Left ventricle myocardium inferior (tissue), 1 donor: ENCODE results near the gene KAZALD1. TPM values are rescaled to one million over a fixed set of nuclear protein-coding genes. Genes with fewer than 3 reads are reported as not detected.

Experiments used
- DNase-seq: peaks from one replicate; pipeline ENCODE4 v3.0.0-alpha.2; 2020
- H3K27ac ChIP-seq: fragments of 200-600 bp; replicated peaks from 2 replicates; pipeline ENCODE4 v1.8.0; 2021
- H3K27me3 ChIP-seq: fragments of 200-600 bp; 2 replicates; pipeline ENCODE4 v1.8.0; 2021; ENCODE audit warnings: low read depth
- H3K36me3 ChIP-seq: fragments of 200-600 bp; 2 replicates; pipeline ENCODE4 v1.8.0; 2021
- H3K4me1 ChIP-seq: fragments of 200-600 bp; 2 replicates; pipeline ENCODE4 v1.8.0; 2021
- H3K4me3 ChIP-seq: fragments of 200-600 bp; 2 replicates; pipeline ENCODE4 v1.8.0; 2021; ENCODE audit warnings: mild to moderate bottlenecking, moderate library complexity
- H3K9me3 ChIP-seq: fragments of 200-600 bp; replicated peaks from 2 replicates; pipeline ENCODE4 v1.8.0; 2021
- CTCF ChIP-seq: fragments of 200-600 bp; IDR thresholded peaks from 2 replicates; pipeline ENCODE4 v1.8.0; 2021; ENCODE audit warnings: antibody characterized with exemption, mild to moderate bottlenecking, borderline replicate concordance
- intact Hi-C: fragments of 100-400 bp; cut with micrococcal nuclease; formaldehyde crosslinking; loops from one replicate; pipeline ENCODE4 v1.11.0; 2022
- total RNA-seq: library from RNA; stranded (reverse); fragmentation: NEBNext Ultra II Directional; extraction: Animal tissue kit (Norgen Biotek cat#: 25700); gene quantifications from one replicate; pipeline ENCODE4 v1.2.1, GENCODE V29; 2021
- donor health status: DM: no; HTN: yes; CAD: no; lungs with severe emphysema.

KAZALD1 gene
- total RNA-seq, 1 donor from 2014 or later: 5.1 TPM

DNA sequence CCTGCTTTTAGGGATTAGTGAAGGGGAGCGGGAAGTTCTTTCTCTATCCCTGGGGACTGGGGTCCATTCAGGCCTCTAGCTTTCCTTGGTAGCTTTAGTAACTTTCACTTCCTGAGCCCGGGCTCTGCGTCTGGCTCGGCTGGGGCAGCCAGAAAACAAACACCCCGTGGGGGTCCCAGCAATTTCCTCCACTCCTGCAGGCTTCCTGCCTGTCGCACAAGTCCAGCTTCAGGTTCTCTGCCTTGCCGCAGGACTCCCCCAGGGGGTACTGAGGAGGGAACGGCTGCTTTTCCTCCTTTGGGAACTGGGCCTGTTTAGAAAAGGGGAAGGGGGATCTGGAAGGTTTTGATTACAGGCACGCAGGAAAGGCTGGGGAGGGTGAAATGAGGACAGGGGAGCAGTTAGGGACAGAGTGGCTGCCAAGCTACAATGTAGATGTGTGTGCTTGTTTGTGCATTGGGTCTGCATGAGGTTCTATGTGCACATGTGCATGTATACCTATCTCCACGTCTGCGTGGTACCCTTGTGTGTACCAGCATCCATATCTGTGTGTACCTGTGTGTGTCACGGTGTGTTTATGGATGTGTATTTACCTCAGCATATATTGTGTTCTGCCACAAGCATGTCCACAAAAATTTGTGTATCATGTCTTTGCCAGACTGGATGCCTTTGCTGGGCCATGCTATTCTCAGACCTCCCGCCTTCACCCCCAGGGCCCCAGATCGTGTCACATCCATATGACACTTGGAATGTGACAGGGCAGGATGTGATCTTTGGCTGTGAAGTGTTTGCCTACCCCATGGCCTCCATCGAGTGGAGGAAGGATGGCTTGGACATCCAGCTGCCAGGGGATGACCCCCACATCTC lies 2.0 kb downstream of the KAZALD1 start:
- no peak for TF ChIP-seq CTCF
- intact Hi-C loops: no loop called here
- Histone ChIP-seq H3K27ac (peak overlapping the region; percentile 99), H3K27me3 (peaks cover 40% of the 10 kb centered on the region), H3K9me3 (no peaks in the 10 kb centered on the region), H3K36me3 (no peaks in the 10 kb centered on the region), H3K4me1 (peaks cover 84% of the 10 kb centered on the region), H3K4me3 (peak overlapping the region; percentile 88)
- DNase-seq: no peak

DNA sequence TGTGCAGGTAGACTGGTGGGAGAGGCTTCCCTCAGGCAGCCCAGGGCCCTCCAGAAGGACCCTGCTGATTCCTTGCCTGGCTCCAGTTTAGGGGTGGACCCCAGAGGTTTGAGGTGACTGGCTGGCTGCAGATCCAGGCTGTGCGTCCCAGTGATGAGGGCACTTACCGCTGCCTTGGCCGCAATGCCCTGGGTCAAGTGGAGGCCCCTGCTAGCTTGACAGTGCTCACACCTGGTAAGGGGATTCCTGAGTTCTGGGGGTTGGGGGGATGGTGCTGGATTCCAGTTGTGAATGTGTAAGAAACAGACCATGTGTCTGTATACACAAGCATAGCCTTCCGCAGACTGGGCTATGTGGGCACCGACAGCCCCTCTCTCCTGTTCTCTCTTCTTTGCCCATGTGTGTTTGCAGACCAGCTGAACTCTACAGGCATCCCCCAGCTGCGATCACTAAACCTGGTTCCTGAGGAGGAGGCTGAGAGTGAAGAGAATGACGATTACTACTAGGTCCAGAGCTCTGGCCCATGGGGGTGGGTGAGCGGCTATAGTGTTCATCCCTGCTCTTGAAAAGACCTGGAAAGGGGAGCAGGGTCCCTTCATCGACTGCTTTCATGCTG lies 2.7 kb downstream of the KAZALD1 start:
- no peak for TF ChIP-seq CTCF
- Histone ChIP-seq H3K27ac (peak overlapping the region; percentile 99), H3K27me3 (peaks cover 40% of the 10 kb centered on the region), H3K4me1 (peaks cover 84% of the 10 kb centered on the region), H3K4me3 (no peak overlapping the region), H3K9me3 (no peaks in the 10 kb centered on the region), H3K36me3 (no peaks in the 10 kb centered on the region)
- DNase-seq: no peak
- intact Hi-C loops: no loop called here

DNA sequence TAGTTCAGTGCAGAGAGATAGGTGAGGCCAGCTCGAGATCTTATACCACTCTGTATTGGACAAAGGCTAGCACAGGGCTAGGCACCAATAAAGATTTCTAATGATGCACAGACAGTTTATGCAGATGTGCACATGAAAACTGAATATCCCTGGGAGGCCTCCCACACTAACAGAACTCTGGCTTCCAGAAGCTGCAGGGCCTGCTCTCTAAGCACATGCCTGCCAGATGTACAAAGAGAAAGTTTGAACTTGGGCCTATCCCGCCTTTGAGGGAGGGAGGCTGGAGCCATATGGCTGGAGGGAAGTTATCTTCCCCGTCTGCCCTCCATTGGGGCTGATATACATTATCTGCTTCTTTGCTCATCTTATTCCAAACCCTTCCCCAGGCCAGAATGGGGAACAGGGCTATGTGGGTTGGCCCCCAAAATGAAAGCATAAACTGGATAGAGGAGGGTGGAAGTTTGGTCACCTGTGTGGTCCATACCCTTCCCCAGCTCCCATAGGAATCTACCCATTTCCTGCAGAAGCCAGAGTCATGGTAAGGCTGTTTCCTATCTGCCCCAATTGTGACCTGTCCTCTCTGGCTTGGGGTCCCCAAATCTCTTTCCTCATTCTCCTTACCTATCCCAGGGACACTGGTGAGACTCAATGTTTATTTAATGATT lies 3.8 kb downstream of the KAZALD1 start:
- Histone ChIP-seq H3K27me3 (peaks cover 40% of the 10 kb centered on the region), H3K27ac (peak overlapping the region; percentile 99), H3K4me3 (peak overlapping the region; percentile 76), H3K36me3 (no peaks in the 10 kb centered on the region), H3K9me3 (no peaks in the 10 kb centered on the region), H3K4me1 (peaks cover 73% of the 10 kb centered on the region)
- no peak for DNase-seq
- intact Hi-C loops: no loop called here
- no peak for TF ChIP-seq CTCF

DNA sequence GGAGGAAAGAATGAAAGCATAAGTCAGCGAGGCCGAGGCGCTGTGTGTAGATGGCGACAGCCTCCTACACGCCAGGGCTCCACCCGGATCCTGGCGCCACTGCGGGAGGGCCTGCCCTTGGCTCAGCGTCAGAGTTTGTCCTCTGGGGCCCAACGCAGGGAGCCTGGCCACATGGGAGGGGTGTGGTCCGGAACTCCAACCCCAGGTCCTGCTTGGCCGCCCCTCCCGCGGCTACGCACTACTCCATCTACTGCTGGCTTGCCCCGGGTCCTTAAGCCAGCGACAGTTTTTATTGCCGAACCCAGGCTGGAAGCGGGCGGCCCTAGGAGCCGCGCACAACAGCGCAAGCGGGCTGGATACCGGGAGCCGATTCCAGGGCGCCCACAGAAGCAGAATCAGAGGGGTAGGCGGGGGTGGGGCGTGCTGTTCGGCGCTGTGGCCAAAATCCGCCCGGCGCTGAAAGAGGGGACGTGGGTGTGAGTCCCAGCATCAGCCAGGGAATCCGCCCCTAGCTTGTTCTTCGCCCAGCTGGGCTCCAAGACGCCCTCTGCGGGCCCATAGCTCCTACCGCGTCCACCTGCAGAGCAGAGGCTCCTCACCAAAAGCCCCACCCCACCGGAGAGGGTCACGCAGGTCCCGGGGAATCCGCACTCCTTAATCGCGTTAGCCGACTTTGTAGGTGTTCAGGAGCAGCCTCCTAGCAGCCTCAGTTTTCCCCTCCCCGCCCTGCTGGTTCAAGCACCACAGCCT lies 4.5 kb downstream of the KAZALD1 start:
- peak; percentile 83 for DNase-seq
- Histone ChIP-seq H3K36me3 (no peaks in the 10 kb centered on the region), H3K9me3 (no peaks in the 10 kb centered on the region), H3K27ac (peak overlapping the region; percentile 99), H3K27me3 (peaks cover 40% of the 10 kb centered on the region), H3K4me1 (peaks cover 66% of the 10 kb centered on the region), H3K4me3 (peak overlapping the region; percentile 76)
- TF ChIP-seq CTCF: peak; percentile 57
- intact Hi-C loops: no loop called here

- intact Hi-C loops: no loop called here
- Histone ChIP-seq H3K4me3 (peak overlapping the region; percentile 76), H3K4me1 (peaks cover 64% of the 10 kb centered on the region), H3K36me3 (no peaks in the 10 kb centered on the region), H3K9me3 (no peaks in the 10 kb centered on the region), H3K27ac (peak overlapping the region; percentile 99), H3K27me3 (peaks cover 44% of the 10 kb centered on the region)
- no peak for TF ChIP-seq CTCF
- DNase-seq: no peak
These were observed 5.1 kb downstream of the KAZALD1 start for GRCh38 chr10:101066896-101067355.
